Measurements from ENCODE around the gene LAMA1.

The LAMA1 gene

GRCh38 chr18:6982398-6982797 lies 135.2 kb downstream of the LAMA1 start:
- Histone ChIP-seq H3K27me3 (replicated peaks in 2 of 5; ENCODE audit: control insufficient read depth in 4 of 5, insufficient read depth in 5 of 5, low read length in 4 of 5) (peaks cover 0 to 2% (median 0%) of the 10 kb centered on the region in 5 experiments), H3K27ac (ENCODE audit: insufficient read depth in 1 of 2, low read depth in 1 of 2, low read length in 2 of 2, poor library complexity in 1 of 2, severe bottlenecking in 2 of 2) (no peak overlapping the region), H3K4me3 (ENCODE audit: control insufficient read depth in 1 of 7, extremely low read depth in 1 of 7, insufficient read depth in 4 of 7, low read depth in 2 of 7, low read length in 6 of 7) (no peak overlapping the region), H3K9me3 (ENCODE audit: control extremely low read depth in 1 of 5, control insufficient read depth in 4 of 5, insufficient read depth in 2 of 5, low read depth in 1 of 5, low read length in 4 of 5) (no peaks in the 10 kb centered on the region), H3K36me3 (ENCODE audit: control insufficient read depth in 4 of 4, insufficient read depth in 4 of 4, low read length in 3 of 4) (no peaks in the 10 kb centered on the region), H3K4me1 (ENCODE audit: control extremely low read depth in 1 of 4, control insufficient read depth in 4 of 4, insufficient read depth in 4 of 4, low read length in 3 of 4) (no peaks in the 10 kb centered on the region)
- 93% methylated on average over 10 of the region's 10 CpGs for WGBS (ENCODE audit: insufficient coverage)
- CTCF ChIA-PET = no interaction called here
- POLR2A ChIA-PET = no interaction called here
- no peak for DNase-seq

DNA sequence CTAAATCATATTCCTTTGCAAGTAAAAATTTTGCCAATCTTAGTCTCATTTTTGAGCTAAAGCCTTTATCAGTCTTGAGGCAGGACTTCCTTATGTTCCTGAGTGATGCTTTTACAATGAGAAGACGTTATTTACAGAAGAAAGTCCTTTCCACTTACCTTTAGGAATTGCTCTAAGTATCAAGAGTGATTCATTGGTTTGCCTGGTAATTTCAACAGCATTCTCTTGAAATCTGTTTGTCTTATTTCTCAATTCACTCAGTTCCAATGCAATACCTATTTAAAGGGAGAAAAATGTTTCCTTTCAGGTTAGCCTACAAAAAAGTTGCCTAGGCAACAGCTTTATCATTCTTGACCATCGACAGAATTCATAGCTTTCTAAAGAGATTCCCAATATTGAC lies 137.2 kb downstream of the LAMA1 start:
- H3K4me3 ChIP-seq (ENCODE audit: control insufficient read depth in 1 of 7, extremely low read depth in 1 of 7, insufficient read depth in 4 of 7, low read depth in 2 of 7, low read length in 6 of 7) = no peak overlapping the region
- POLR2A ChIA-PET = no interaction called here
- no peak for DNase-seq
- no peak overlapping the region for H3K27ac ChIP-seq (ENCODE audit: insufficient read depth in 1 of 2, low read depth in 1 of 2, low read length in 2 of 2, poor library complexity in 1 of 2, severe bottlenecking in 2 of 2)
- peaks cover 0 to 2% (median 0%) of the 10 kb centered on the region in 5 experiments for H3K27me3 ChIP-seq (replicated peaks in 2 of 5; ENCODE audit: control insufficient read depth in 4 of 5, insufficient read depth in 5 of 5, low read length in 4 of 5)
- 57% methylated on average over 2 of the region's 2 CpGs for WGBS (ENCODE audit: insufficient coverage)
- no peaks in the 10 kb centered on the region for H3K36me3 ChIP-seq (ENCODE audit: control insufficient read depth in 4 of 4, insufficient read depth in 4 of 4, low read length in 3 of 4)
- H3K9me3 ChIP-seq (ENCODE audit: control extremely low read depth in 1 of 5, control insufficient read depth in 4 of 5, insufficient read depth in 2 of 5, low read depth in 1 of 5, low read length in 4 of 5) = no peaks in the 10 kb centered on the region
- CTCF ChIA-PET = interaction anchor here (1.0 to 1.3 kb wide), 2 partner anchors 9 to 20 kb away, joined by 3 to 5 read pairs; no protein-coding TSS in a partner anchor
- no peaks in the 10 kb centered on the region for H3K4me1 ChIP-seq (ENCODE audit: control extremely low read depth in 1 of 4, control insufficient read depth in 4 of 4, insufficient read depth in 4 of 4, low read length in 3 of 4)

DNA sequence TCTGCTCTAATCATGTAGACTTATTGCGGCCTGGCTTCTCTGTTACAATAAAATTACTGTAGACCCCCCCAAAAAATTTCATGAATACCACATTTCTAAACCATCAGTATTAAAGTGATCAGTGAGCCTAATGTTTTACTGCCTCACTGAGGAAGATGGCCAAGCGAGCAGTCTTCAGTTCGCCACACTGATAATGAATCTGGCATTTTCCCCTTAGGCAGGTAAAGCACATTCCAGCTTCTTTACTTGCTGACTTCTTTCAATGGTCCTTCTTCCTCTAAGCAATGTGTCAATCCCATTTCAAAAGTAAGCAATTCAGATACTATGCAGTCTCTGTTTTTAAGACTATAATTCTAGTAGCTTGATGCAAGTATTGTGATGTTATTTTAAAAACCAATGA lies 137.6 kb downstream of the LAMA1 start:
- POLR2A ChIA-PET = no interaction called here
- WGBS (ENCODE audit: insufficient coverage) = 97% methylated on average over 3 of the region's 3 CpGs
- no peaks in the 10 kb centered on the region for H3K9me3 ChIP-seq (ENCODE audit: control extremely low read depth in 1 of 5, control insufficient read depth in 4 of 5, insufficient read depth in 2 of 5, low read depth in 1 of 5, low read length in 4 of 5)
- H3K36me3 ChIP-seq (ENCODE audit: control insufficient read depth in 4 of 4, insufficient read depth in 4 of 4, low read length in 3 of 4) = no peaks in the 10 kb centered on the region
- CTCF ChIA-PET = interaction anchor here (1.0 kb wide), 1 partner anchor 10 kb away, joined by 3 read pairs; no protein-coding TSS in a partner anchor
- H3K4me3 ChIP-seq (ENCODE audit: control insufficient read depth in 1 of 7, extremely low read depth in 1 of 7, insufficient read depth in 4 of 7, low read depth in 2 of 7, low read length in 6 of 7) = no peak overlapping the region
- DNase-seq = no peak
- no peak overlapping the region for H3K27ac ChIP-seq (ENCODE audit: insufficient read depth in 1 of 2, low read depth in 1 of 2, low read length in 2 of 2, poor library complexity in 1 of 2, severe bottlenecking in 2 of 2)
- no peaks in the 10 kb centered on the region for H3K4me1 ChIP-seq (ENCODE audit: control extremely low read depth in 1 of 4, control insufficient read depth in 4 of 4, insufficient read depth in 4 of 4, low read length in 3 of 4)
- peaks cover 0 to 2% (median 0%) of the 10 kb centered on the region in 5 experiments for H3K27me3 ChIP-seq (replicated peaks in 2 of 5; ENCODE audit: control insufficient read depth in 4 of 5, insufficient read depth in 5 of 5, low read length in 4 of 5)

GRCh38 chr18:6976935-6977334 lies 140.7 kb downstream of the LAMA1 start:
- no peak for DNase-seq
- no peaks in the 10 kb centered on the region for H3K4me1 ChIP-seq (ENCODE audit: control extremely low read depth in 1 of 4, control insufficient read depth in 4 of 4, insufficient read depth in 4 of 4, low read length in 3 of 4)
- H3K4me3 ChIP-seq (ENCODE audit: control insufficient read depth in 1 of 7, extremely low read depth in 1 of 7, insufficient read depth in 4 of 7, low read depth in 2 of 7, low read length in 6 of 7) = no peak overlapping the region
- H3K9me3 ChIP-seq (ENCODE audit: control extremely low read depth in 1 of 5, control insufficient read depth in 4 of 5, insufficient read depth in 2 of 5, low read depth in 1 of 5, low read length in 4 of 5) = no peaks in the 10 kb centered on the region
- ChIA-PET CTCF (no interaction called here), POLR2A (no interaction called here)
- WGBS (ENCODE audit: insufficient coverage) = 100% methylated on average over 2 of the region's 3 CpGs
- peaks cover 0 to 3% (median 0%) of the 10 kb centered on the region in 5 experiments for H3K27me3 ChIP-seq (replicated peaks in 2 of 5; ENCODE audit: control insufficient read depth in 4 of 5, insufficient read depth in 5 of 5, low read length in 4 of 5)
- no peak overlapping the region for H3K27ac ChIP-seq (ENCODE audit: insufficient read depth in 1 of 2, low read depth in 1 of 2, low read length in 2 of 2, poor library complexity in 1 of 2, severe bottlenecking in 2 of 2)
- no peaks in the 10 kb centered on the region for H3K36me3 ChIP-seq (ENCODE audit: control insufficient read depth in 4 of 4, insufficient read depth in 4 of 4, low read length in 3 of 4)

GRCh38 chr18:6975084-6975483 lies 142.5 kb downstream of the LAMA1 start:
- no peak for DNase-seq
- ChIA-PET CTCF (no interaction called here), POLR2A (no interaction called here)
- Histone ChIP-seq H3K4me3 (ENCODE audit: control insufficient read depth in 1 of 7, extremely low read depth in 1 of 7, insufficient read depth in 4 of 7, low read depth in 2 of 7, low read length in 6 of 7) (no peak overlapping the region), H3K36me3 (ENCODE audit: control insufficient read depth in 4 of 4, insufficient read depth in 4 of 4, low read length in 3 of 4) (no peaks in the 10 kb centered on the region), H3K27ac (ENCODE audit: insufficient read depth in 1 of 2, low read depth in 1 of 2, low read length in 2 of 2, poor library complexity in 1 of 2, severe bottlenecking in 2 of 2) (no peak overlapping the region), H3K9me3 (ENCODE audit: control extremely low read depth in 1 of 5, control insufficient read depth in 4 of 5, insufficient read depth in 2 of 5, low read depth in 1 of 5, low read length in 4 of 5) (no peaks in the 10 kb centered on the region), H3K27me3 (replicated peaks in 2 of 5; ENCODE audit: control insufficient read depth in 4 of 5, insufficient read depth in 5 of 5, low read length in 4 of 5) (peaks cover 0 to 3% (median 0%) of the 10 kb centered on the region in 5 experiments), H3K4me1 (ENCODE audit: control extremely low read depth in 1 of 4, control insufficient read depth in 4 of 4, insufficient read depth in 4 of 4, low read length in 3 of 4) (no peaks in the 10 kb centered on the region)
- WGBS (ENCODE audit: insufficient coverage) = 95% methylated on average over 6 of the region's 6 CpGs

DNA sequence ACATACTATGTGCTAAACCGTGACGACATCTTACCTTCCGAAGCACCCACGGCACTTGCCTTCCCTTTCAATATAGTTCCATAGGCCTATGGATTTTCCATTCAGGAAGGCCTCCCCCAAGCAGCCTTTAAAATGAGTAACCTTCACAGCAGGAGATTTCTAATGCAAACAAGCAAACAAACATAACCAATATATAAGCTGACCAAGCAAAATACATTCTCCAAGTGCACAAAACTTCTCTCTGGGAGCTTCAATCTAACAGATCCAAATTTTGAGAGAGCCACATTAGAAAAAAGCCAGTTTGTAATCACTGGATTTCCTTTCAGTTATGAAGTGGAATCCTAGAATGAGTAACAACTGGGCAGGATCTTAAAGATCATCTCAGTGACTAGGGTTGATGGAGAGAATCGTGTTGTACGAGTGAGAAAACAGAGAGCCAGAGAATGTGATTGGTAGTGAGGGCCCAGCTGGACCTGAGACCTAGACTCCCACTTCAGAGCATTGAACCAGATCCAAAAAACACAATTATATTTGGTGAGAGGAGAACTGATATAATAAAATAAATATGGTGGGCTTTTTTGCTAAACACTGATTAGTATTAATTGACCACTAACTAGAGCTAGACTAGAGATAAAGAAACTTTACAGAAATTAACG lies 145.6 kb downstream of the LAMA1 start:
- H3K9me3 ChIP-seq (ENCODE audit: control extremely low read depth in 1 of 5, control insufficient read depth in 4 of 5, insufficient read depth in 2 of 5, low read depth in 1 of 5, low read length in 4 of 5) = no peaks in the 10 kb centered on the region
- H3K4me3 ChIP-seq (ENCODE audit: control insufficient read depth in 1 of 7, extremely low read depth in 1 of 7, insufficient read depth in 4 of 7, low read depth in 2 of 7, low read length in 6 of 7) = no peak overlapping the region
- CTCF ChIA-PET = no interaction called here
- POLR2A ChIA-PET = no interaction called here
- H3K27me3 ChIP-seq (replicated peaks in 2 of 5; ENCODE audit: control insufficient read depth in 4 of 5, insufficient read depth in 5 of 5, low read length in 4 of 5) = peaks cover 0 to 3% (median 0%) of the 10 kb centered on the region in 5 experiments
- H3K36me3 ChIP-seq (ENCODE audit: control insufficient read depth in 4 of 4, insufficient read depth in 4 of 4, low read length in 3 of 4) = no peaks in the 10 kb centered on the region
- no peak for DNase-seq
- WGBS (ENCODE audit: insufficient coverage) = 91% methylated on average over 7 of the region's 7 CpGs
- H3K27ac ChIP-seq (ENCODE audit: insufficient read depth in 1 of 2, low read depth in 1 of 2, low read length in 2 of 2, poor library complexity in 1 of 2, severe bottlenecking in 2 of 2) = no peak overlapping the region
- H3K4me1 ChIP-seq (ENCODE audit: control extremely low read depth in 1 of 4, control insufficient read depth in 4 of 4, insufficient read depth in 4 of 4, low read length in 3 of 4) = no peaks in the 10 kb centered on the region

GRCh38 chr18:6963452-6964097 lies 154.0 kb downstream of the LAMA1 start:
- 92% methylated on average over 2 of the region's 2 CpGs for WGBS (ENCODE audit: insufficient coverage)
- POLR2A ChIA-PET = no interaction called here
- no peak for DNase-seq
- Histone ChIP-seq H3K4me3 (ENCODE audit: control insufficient read depth in 1 of 7, extremely low read depth in 1 of 7, insufficient read depth in 4 of 7, low read depth in 2 of 7, low read length in 6 of 7) (no peak overlapping the region), H3K9me3 (ENCODE audit: control extremely low read depth in 1 of 5, control insufficient read depth in 4 of 5, insufficient read depth in 2 of 5, low read depth in 1 of 5, low read length in 4 of 5) (no peaks in the 10 kb centered on the region), H3K27me3 (replicated peaks in 2 of 5; ENCODE audit: control insufficient read depth in 4 of 5, insufficient read depth in 5 of 5, low read length in 4 of 5) (no peaks in the 10 kb centered on the region), H3K36me3 (ENCODE audit: control insufficient read depth in 4 of 4, insufficient read depth in 4 of 4, low read length in 3 of 4) (no peaks in the 10 kb centered on the region), H3K4me1 (ENCODE audit: control extremely low read depth in 1 of 4, control insufficient read depth in 4 of 4, insufficient read depth in 4 of 4, low read length in 3 of 4) (no peaks in the 10 kb centered on the region), H3K27ac (ENCODE audit: insufficient read depth in 1 of 2, low read depth in 1 of 2, low read length in 2 of 2, poor library complexity in 1 of 2, severe bottlenecking in 2 of 2) (no peak overlapping the region)
- CTCF ChIA-PET = no interaction called here

All from common myeloid progenitor, CD34-positive (primary cell).